Natural killer cell (primary cell): ENCODE results near the gene RAPSN. TPM values are rescaled to one million over a fixed set of nuclear protein-coding genes. Genes with fewer than 3 reads are reported as not detected.

Source experiments
- ATAC-seq, 3 donors: fragments of 150-1000 bp in 2 of 3; fragments of 200-7000 bp in 1 of 3; cut with Tn5 transposase; 1 replicate in 1 of 3; 2 replicates in 2 of 3; pipeline ENCODE4 v1.10.0; 2021; ENCODE audit warnings: mild to moderate bottlenecking in 2 of 3, moderate library complexity in 2 of 3
- DNase-seq, 2 donors: peaks; one replicate each; pipeline versions ENCODE4 v3.0.0 to v3.0.0-alpha.2; 2013 to 2021; ENCODE audit warnings: mixed read lengths in 1 of 2
- H3K27ac ChIP-seq: one replicate; pipeline ENCODE4 v1.5.1; 2013; ENCODE audit warnings: mild to moderate bottlenecking, low read length
- H3K27me3 ChIP-seq: one replicate; pipeline ENCODE4 v1.6.1; 2013; ENCODE audit warnings: low read length; ENCODE audit not compliant: control insufficient read depth, insufficient read depth
- H3K36me3 ChIP-seq: one replicate; pipeline ENCODE4 v1.6.1; 2013; ENCODE audit warnings: low read length; ENCODE audit not compliant: control insufficient read depth, insufficient read depth
- H3K4me1 ChIP-seq: one replicate; pipeline ENCODE4 v1.6.1; 2013; ENCODE audit warnings: low read length; ENCODE audit not compliant: control insufficient read depth, insufficient read depth
- H3K4me3 ChIP-seq: one replicate; pipeline ENCODE4 v1.5.1; 2013; ENCODE audit warnings: low read length
- H3K9me3 ChIP-seq: one replicate; pipeline ENCODE4 v1.6.1; 2013; ENCODE audit warnings: low read length; ENCODE audit not compliant: control insufficient read depth, insufficient read depth
- H3K27ac Mint-ChIP-seq, 2 donors: one replicate each; pipeline ENCODE4 v1.8.0; 2022; ENCODE audit warnings: mild to moderate bottlenecking in 2 of 2, mixed read lengths in 2 of 2, moderate library complexity in 1 of 2
- H3K27me3 Mint-ChIP-seq, 2 donors: one replicate each; pipeline ENCODE4 v1.8.0; 2022; ENCODE audit warnings: low read depth in 2 of 2, mixed read lengths in 2 of 2
- H3K36me3 Mint-ChIP-seq: one replicate; pipeline ENCODE4 v1.8.0; 2022; ENCODE audit warnings: mixed read lengths
- H3K4me1 Mint-ChIP-seq, 2 donors: one replicate each; pipeline ENCODE4 v1.8.0; 2022; ENCODE audit warnings: mixed read lengths in 2 of 2
- H3K4me3 Mint-ChIP-seq: one replicate; pipeline ENCODE4 v1.8.0; 2022; ENCODE audit warnings: mild to moderate bottlenecking, moderate library complexity, mixed read lengths
- H3K9me3 Mint-ChIP-seq, 2 donors: one replicate each; pipeline ENCODE4 v1.8.0; 2022; ENCODE audit warnings: mixed read lengths in 2 of 2
- CTCF ChIP-seq: fragments of 200-600 bp; IDR thresholded peaks from one replicate; pipeline ENCODE4 v1.8.0; 2022; ENCODE audit warnings: antibody characterized with exemption
- WGBS: methylation state at CpG from one replicate; pipeline ENCODE4 v1.1.7; 2013; ENCODE audit warnings: missing lambda C conversion rate; ENCODE audit not compliant: insufficient coverage; 5-methylcytosine and 5-hydroxymethylcytosine counted together
- intact Hi-C: fragments of 100-400 bp; cut with micrococcal nuclease; formaldehyde crosslinking; loops from one replicate; pipeline ENCODE4 v1.14.2; 2022
- total RNA-seq, 4 donors: library from RNA; stranded (reverse); fragments of 120-200 nt in 1 of 4; gene quantifications; one replicate each; pipeline versions ENCODE4 v1.2.3 to v1.2.4, GENCODE V29; 2013 to 2022

The RAPSN gene
- total RNA-seq, 3 donors from 2014 or later (not counting 1 experiment from before 2014, with no cell fraction given): 1.6 to 2.2 (median 1.7) TPM

GRCh38 chr11:47453365-47453764 is 4.4 kb upstream of the RAPSN start:
- DNase-seq (no peak), ATAC-seq (no peak)
- Histone ChIP-seq H3K27me3 (no peaks in the 10 kb centered on the region), H3K36me3 (no peaks in the 10 kb centered on the region), H3K4me1 (peaks cover 4% of the 10 kb centered on the region), H3K27ac (no peak overlapping the region), H3K4me3 (no peak overlapping the region), H3K9me3 (no peaks in the 10 kb centered on the region)
- H3K36me3 Mint-ChIP-seq: no peaks in the 10 kb centered on the region
- intact Hi-C loops: no loop called here
- no peaks in the 10 kb centered on the region for H3K27me3 Mint-ChIP-seq
- H3K4me3 Mint-ChIP-seq: no peak overlapping the region
- WGBS: 89% methylated on average over 8 of the region's 8 CpGs
- no peak overlapping the region for H3K27ac Mint-ChIP-seq
- no peak for TF ChIP-seq CTCF
- H3K4me1 Mint-ChIP-seq: peaks cover 5% of the 10 kb centered on the region in 2 donors
- no peaks in the 10 kb centered on the region for H3K9me3 Mint-ChIP-seq

- intact Hi-C loops: no loop called here
- H3K9me3 Mint-ChIP-seq: no peaks in the 10 kb centered on the region
- H3K4me3 Mint-ChIP-seq: no peak overlapping the region
- Histone ChIP-seq H3K9me3 (no peaks in the 10 kb centered on the region), H3K4me1 (peaks cover 4% of the 10 kb centered on the region), H3K4me3 (no peak overlapping the region), H3K36me3 (no peaks in the 10 kb centered on the region), H3K27ac (no peak overlapping the region), H3K27me3 (no peaks in the 10 kb centered on the region)
- H3K27me3 Mint-ChIP-seq: no peaks in the 10 kb centered on the region
- DNase-seq: no peak
- no peak for ATAC-seq
- whole genome bisulfite sequencing: 94% methylated on average over 4 of the region's 4 CpGs
- H3K36me3 Mint-ChIP-seq: no peaks in the 10 kb centered on the region
- H3K27ac Mint-ChIP-seq: no peak overlapping the region
- TF ChIP-seq CTCF: no peak
- peaks cover 5 to 9% of the 10 kb centered on the region in 2 donors for H3K4me1 Mint-ChIP-seq
Measured at GRCh38 chr11:47451990-47452389, 3.1 kb upstream of the RAPSN start.

- Histone ChIP-seq H3K4me1 (peaks cover 4% of the 10 kb centered on the region), H3K9me3 (no peaks in the 10 kb centered on the region), H3K27me3 (no peaks in the 10 kb centered on the region), H3K36me3 (no peaks in the 10 kb centered on the region), H3K27ac (no peak overlapping the region), H3K4me3 (no peak overlapping the region)
- Mint-ChIP-seq H3K4me1 (peaks cover 5 to 10% of the 10 kb centered on the region in 2 donors), H3K27me3 (no peaks in the 10 kb centered on the region), H3K36me3 (no peaks in the 10 kb centered on the region), H3K4me3 (no peak overlapping the region), H3K27ac (no peak overlapping the region), H3K9me3 (no peaks in the 10 kb centered on the region)
- DNase-seq (no peak), ATAC-seq (no peak)
- no peak for TF ChIP-seq CTCF
- intact Hi-C loops: no loop called here
- 100% methylated on average over 2 of the region's 4 CpGs for WGBS
Measured at GRCh38 chr11:47451436-47451835, 2.5 kb upstream of the RAPSN start.

- Histone ChIP-seq H3K36me3 (no peaks in the 10 kb centered on the region), H3K27ac (no peak overlapping the region), H3K4me1 (peaks cover 4% of the 10 kb centered on the region), H3K9me3 (no peaks in the 10 kb centered on the region), H3K27me3 (no peaks in the 10 kb centered on the region), H3K4me3 (no peak overlapping the region)
- no peak for TF ChIP-seq CTCF
- Mint-ChIP-seq H3K9me3 (no peaks in the 10 kb centered on the region), H3K4me3 (no peak overlapping the region), H3K36me3 (no peaks in the 10 kb centered on the region), H3K27ac (no peak overlapping the region), H3K27me3 (no peaks in the 10 kb centered on the region), H3K4me1 (peaks cover 5 to 10% of the 10 kb centered on the region in 2 donors)
- ATAC-seq (no peak), DNase-seq (no peak)
- 86% methylated on average over 8 of the region's 8 CpGs for WGBS
- intact Hi-C loops: no loop called here
Measured at GRCh38 chr11:47449541-47449940, 605 bp upstream of the RAPSN start.
